Stimulated activated CD4-positive, alpha-beta T cell treated with anti-CD3 and anti-CD28 coated beads, Interleukin-12 subunit alpha, Interleukin-12 subunit beta, amount 100 ng/mL, for 24 hours (primary cell): Measurements from ENCODE around the gene RHD.
A peak's percentile ranks its signal among the peaks of the same experiment; 100 is the strongest.
"Not testable (repeated sequence)": the region's sequence is repeated elsewhere in the genome, so short reads cannot be mapped to it uniquely, and the experiment has no call there.

ENCODE experiments used
- DNase-seq, 2 experiments: peaks; one replicate each; pipeline ENCODE4 v3.0.0-alpha.2; 2020; ENCODE audit warnings: low read depth in 2 of 2

Gene RHD

GRCh38 chr1:25272238-25272637 lies at the start of gene RHD:
RHD (plus strand) TSS chr1:25272509; CDS start chr1:25272548, 39 bp downstream.
- not testable (repeated sequence) for DNase-seq

- no peak for DNase-seq
Observed at GRCh38 chr1:25222606-25223005, 49.7 kb upstream of the RHD start.

GRCh38 chr1:25223471-25223870 lies 48.8 kb upstream of the RHD start:
- no peak for DNase-seq

DNA sequence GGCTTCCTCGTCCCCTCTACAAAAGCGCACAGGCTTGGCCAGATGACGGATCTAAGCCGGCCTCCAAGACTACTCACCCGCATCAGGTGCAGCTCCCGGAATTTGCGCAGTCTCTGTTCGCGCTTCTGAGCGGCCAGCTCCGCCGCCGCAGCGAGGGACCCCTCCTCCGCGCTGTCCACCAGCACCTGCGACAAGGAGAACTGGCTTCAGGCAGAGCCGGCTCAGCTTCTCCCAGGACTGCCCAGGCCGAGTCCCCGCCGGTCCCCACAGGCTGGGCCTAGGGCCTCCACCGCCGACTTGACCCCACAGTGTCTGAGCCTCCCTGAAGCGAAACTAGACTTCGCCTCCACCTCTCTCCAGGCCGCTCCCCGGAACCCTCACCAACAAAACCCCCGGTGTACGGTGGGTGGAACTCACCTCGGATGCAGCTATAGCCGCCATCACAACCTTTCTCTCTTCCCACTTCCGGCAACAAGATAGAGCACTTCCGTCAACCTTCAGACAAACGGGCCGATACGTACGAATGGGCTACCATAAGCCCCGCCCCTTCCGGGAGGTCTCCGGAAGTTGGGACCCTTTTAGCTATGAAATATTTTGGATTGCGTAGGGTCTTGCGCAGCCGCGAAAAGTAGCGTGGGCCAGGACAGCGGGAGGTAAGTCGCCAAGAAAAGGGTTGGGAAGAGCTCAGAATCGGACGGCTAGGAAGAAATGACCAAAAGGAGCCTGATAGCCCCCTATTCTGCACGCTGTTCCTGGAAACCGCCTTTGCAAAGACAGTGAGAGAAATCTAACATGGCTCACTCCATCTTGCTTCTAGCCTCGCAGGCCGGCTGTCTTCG lies 40.1 kb upstream of the RHD start, which contains the start of gene SYF2:
TSS of gene SYF2 (minus strand) at position 476 of the 839 bp plus-strand sequence. CDS start at position 441, 35 bp downstream.
- DNase-seq = peak; percentile 76 to 83

- peak; percentile 21 to 48 for DNase-seq
Observed at GRCh38 chr1:25232866-25233784, 39.2 kb upstream of the RHD start.

GRCh38 chr1:25235411-25235810 lies 36.9 kb upstream of the RHD start:
- DNase-seq = not testable (repeated sequence)

GRCh38 chr1:25236261-25236660 lies 36.0 kb upstream of the RHD start:
- DNase-seq = not testable (repeated sequence)

- no peak for DNase-seq
Observed at GRCh38 chr1:25238046-25238445, 34.3 kb upstream of the RHD start.

- DNase-seq = peak; percentile 83 to 93
Observed at GRCh38 chr1:25239681-25240541, 32.4 kb upstream of the RHD start.

GRCh38 chr1:25243907-25244306 lies 28.4 kb upstream of the RHD start:
- no peak for DNase-seq

GRCh38 chr1:25245393-25245792 lies 26.9 kb upstream of the RHD start:
- no peak for DNase-seq

DNA sequence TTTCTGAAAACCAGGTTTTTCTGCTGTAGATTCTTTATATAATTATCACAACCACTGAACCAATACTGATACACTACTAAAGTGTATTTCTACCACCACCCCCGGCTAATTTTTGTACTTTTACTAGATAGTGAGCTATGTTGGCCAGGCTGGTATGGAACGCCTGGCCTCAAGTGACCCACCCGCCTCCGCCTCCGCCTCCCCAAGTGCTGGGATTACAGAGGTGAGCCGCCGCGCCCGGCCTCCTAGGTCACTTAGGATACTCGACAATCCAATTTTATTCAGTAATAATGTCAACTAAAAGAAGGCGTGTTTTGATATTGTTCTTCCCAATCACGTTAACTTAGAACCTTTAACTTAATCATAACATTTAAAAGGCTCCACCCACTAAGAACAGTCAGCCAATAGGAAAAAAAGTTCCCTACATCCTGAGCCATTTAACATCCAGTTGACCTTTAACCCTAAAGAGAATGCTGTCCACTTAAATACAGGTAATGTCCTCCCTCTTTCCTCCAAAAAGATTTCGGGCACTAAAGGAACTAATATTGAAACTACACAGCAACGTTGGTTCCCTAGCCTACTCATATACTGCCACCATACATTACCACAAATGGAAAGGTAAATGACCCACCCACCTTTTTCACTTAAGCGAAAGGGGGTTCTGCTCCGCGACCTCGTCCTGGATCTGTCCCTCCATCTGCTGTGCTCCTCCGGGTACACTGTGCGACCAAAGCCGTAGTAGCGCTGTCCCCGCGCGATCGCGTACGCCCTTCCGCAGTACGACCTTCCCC lies 26.3 kb upstream of the RHD start:
- no peak for DNase-seq

- peak in 1 of 2 experiments; percentile 24 for DNase-seq
Observed at GRCh38 chr1:25246600-25247023, 25.7 kb upstream of the RHD start.

DNA sequence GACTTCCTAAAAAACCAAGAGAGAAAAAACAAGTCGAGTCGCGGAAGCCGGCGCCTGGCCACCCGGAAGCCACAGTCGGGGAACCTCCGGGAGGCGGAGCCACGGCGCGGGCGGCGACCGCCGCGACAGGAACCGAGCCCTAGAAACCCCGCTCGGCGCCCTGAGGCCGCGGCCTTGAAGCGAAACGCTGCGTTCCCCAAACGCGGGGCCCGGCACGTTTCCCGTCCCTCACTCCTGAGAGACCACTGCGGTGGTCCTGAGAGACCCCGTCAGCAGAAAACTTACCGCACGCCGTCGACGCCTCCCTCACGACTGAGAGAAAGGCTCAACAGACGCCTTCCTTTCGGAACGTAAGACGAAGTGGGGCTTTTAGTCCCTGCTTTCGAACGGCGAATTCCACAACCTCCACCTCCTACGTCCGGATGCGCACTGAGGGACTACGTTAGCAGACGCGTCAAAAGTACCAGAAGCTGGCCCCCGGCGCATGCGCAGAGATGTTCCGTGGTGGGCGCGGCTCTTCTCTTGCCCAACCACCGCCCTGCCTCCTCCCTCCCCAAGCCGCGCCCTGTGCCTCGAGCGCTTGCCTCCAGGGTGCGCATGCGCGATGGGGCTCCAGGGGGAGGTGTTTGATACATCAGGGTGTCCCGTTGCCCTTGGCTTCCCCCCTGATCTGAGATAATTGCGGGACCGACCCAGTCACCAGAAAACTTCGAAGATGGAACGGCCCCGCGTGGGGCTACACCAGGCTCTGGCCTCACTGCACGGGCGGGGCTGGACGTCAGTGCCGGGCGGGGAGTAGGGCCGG lies 25.1 kb upstream of the RHD start, which contains the start of gene RSRP1:
TSS of gene RSRP1 (minus strand) at position 431 of the 805 bp plus-strand sequence. CDS start 491 bp downstream, outside the sequence.
- DNase-seq = peak; percentile 99 to 100

DNA sequence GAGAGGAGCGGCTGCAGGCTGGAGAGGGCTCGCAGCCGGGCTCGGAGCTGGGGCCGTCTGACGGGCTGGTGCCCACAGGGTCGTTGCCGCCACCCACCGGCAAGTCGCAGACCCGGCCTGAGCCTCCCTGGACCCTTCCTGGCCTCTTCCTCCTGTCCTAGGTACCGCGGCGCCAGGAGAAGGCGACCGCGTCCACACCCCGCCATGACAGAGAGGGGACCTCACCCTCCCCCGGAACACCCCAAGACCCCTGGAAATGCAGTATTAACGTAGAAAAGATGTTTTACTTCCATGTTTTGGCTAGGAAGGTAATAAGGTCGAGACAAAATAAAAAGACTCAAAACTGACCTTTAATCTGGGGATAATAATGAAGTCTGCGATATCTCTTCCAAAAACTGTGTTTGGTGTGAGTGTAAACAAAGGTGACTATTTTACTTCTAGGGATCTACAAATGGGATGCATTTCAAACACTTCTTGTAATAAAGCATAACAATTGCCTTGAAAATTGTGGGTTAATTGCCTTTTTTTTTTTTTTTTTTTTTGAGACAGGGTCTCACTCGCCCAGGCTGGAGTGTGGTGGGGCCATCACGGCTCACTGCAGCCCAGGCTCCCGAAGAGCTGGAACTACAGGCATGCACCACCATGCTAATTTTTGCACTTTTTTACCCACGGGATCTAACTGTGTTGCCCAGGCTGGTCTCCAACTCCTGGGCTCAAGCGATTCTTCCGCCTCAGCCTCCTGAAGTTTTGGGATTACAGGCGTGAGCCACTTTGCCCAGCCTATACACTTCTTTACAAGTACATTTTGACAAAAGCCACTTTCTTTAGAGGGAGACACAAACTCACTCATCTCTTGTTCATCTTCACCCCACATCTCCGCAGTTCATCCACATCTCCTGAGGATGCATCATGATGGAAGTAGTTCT lies 24.2 kb upstream of the RHD start:
- no peak for DNase-seq

DNA sequence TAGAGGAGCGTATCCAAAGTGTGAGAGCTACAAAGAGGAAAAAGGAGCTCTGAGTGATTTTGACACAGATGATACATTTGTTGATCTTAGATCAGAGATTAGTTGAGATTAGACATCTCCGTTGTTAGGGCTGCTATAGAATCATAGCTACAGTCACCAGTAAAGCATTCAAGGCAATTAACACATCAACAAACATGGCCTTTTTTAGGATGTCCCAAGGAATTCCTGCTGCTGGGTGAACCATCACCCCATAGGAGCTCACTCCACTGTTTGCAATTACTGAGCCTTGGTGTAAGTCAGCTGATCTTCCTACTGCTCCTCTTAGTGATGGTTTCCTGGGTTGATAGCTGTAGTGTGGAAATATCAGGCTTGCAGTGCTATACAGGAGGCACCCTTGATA lies 18.4 kb upstream of the RHD start:
- DNase-seq = no peak

DNA sequence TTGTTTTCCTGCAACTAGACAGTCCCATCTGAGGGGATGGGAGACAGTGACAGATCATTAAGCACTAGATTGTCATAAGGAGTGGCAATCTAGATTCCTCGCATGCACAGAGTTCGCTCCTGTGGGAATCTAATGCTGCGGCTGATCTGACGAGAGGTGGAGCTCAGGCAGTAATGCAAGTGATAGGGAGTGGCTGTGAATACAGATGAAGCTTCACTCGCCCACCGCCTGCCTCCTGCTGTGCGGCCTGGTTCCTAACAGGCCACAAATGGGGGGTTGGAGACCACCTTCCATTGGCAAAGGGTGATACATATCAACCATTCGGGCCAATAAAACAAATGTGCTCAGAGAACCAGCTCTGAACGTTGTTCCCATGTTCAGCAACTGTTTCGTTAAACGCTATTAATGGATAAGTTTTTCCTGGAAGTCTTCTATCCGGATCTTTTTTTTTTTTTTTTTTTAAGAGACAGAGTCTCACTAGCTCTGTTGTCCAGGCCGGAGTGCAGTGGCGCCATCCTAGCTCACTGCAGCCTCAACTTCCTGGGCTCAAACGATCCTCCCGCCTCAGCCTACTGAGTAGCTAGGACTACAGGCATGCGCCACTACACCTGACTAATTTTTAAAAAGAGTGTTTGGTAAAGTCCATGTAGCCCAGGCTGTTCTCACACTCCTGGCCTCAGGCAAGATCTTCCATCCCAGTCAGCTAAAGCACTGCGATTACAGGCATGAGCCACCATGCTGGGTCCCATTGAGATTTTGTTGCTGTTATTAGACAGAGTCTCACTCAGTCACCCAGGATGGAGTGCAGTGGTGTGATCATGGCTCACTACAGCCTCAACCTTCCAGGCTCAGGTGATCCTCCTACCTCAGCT lies 16.4 kb upstream of the RHD start:
- DNase-seq = no peak

- no peak for DNase-seq
Observed at GRCh38 chr1:25256578-25256965, 15.7 kb upstream of the RHD start.
